GM12878 (cell line): ENCODE measurements around the gene SPRN. TPM values are rescaled to one million over a fixed set of nuclear protein-coding genes. Genes with fewer than 3 reads are reported as not detected.

Experiments used
- ATAC-seq: fragments of 200-7000 bp; cut with Tn5 transposase; 3 replicates; pipeline ENCODE4 v1.9.1; 2020; ENCODE audit warnings: mild to moderate bottlenecking, moderate library complexity
- BruUV-seq: library from RNA; stranded (reverse); fragments of 400-500 nt; replicated peaks from 2 replicates; lab custom pipeline; 2021; lab: Mats Ljungman, UMichigan
- CTCF ChIA-PET: fragments of 300-600 bp; sonication (Branson Sonifier 250); formaldehyde crosslinking; extraction: SDS; loops from one replicate; lab custom pipeline; 2021; ENCODE audit warnings: inconsistent platforms; lab: Yijun Ruan, JAX
- POLR2A ChIA-PET: fragments of 350-600 bp; formaldehyde crosslinking; extraction: SDS; loops from one replicate; lab custom pipeline; 2021; ENCODE audit warnings: inconsistent platforms; lab: Charles Lee
- RAD21 ChIA-PET: fragments of 300-600 bp; sonication (Branson Sonifier 250); formaldehyde crosslinking; loops from one replicate; lab custom pipeline; 2023; ENCODE audit warnings: antibody characterized with exemption; ENCODE audit not compliant: unreplicated experiment; lab: Charles Lee
- SMC1A ChIA-PET: fragments of 300-600 bp; sonication (Branson Sonifier 250); formaldehyde crosslinking; loops from one replicate; lab custom pipeline; 2023; ENCODE audit not compliant: unreplicated experiment, uncharacterized antibody; lab: Charles Lee
- DNase-seq: peaks from one replicate; pipeline ENCODE4 v3.0.0-alpha.2; 2011; ENCODE audit warnings: low read depth, low spot score
- FAIRE-seq: peaks from 3 replicates; lab custom pipeline; 2011; peaks lifted over from hg19 to GRCh38; lab: Jason Lieb, UNC
- H2AFZ ChIP-seq: 2 replicates; pipeline ENCODE4 v1.6.0; 2011; ENCODE audit warnings: low read depth, low read length, control low read depth; ENCODE audit not compliant: control insufficient read depth
- H3K27ac ChIP-seq: 2 replicates; pipeline ENCODE4 v1.5.1; 2011; ENCODE audit warnings: control low read depth; ENCODE audit not compliant: control insufficient read depth, insufficient read depth
- H3K27me3 ChIP-seq, 2 experiments: replicated peaks in 1 of 2; 2 replicates each; pipeline versions ENCODE4 v1.6.0 to v1.6.1; 2011; ENCODE audit warnings: low read length in 1 of 2; ENCODE audit not compliant: control insufficient read depth in 2 of 2, insufficient read depth in 2 of 2
- H3K36me3 ChIP-seq, 2 experiments: 2 replicates each; pipeline ENCODE4 v1.5.1; 2011; ENCODE audit warnings: low read length in 1 of 2; ENCODE audit not compliant: control insufficient read depth in 2 of 2, insufficient read depth in 2 of 2
- H3K4me1 ChIP-seq: 2 replicates; pipeline ENCODE4 v1.6.1; 2011; ENCODE audit warnings: mild to moderate bottlenecking, low read length, moderate library complexity, mixed read lengths; ENCODE audit not compliant: control insufficient read depth, insufficient read depth
- H3K4me2 ChIP-seq: 2 replicates; pipeline ENCODE4 v1.6.0; 2011; ENCODE audit warnings: control low read depth; ENCODE audit not compliant: control insufficient read depth, insufficient read depth
- H3K4me3 ChIP-seq: fragments of 200-600 bp; sonication (generic); 2 replicates; pipeline ENCODE4 v1.5.1; 2016
- H3K79me2 ChIP-seq: 2 replicates; pipeline ENCODE4 v1.6.0; 2011; ENCODE audit warnings: low read length; ENCODE audit not compliant: control insufficient read depth, insufficient read depth
- H3K9ac ChIP-seq: 2 replicates; pipeline ENCODE4 v1.8.0; 2011; ENCODE audit warnings: low read length, control low read depth, mixed read lengths; ENCODE audit not compliant: control insufficient read depth, insufficient read depth
- H3K9me3 ChIP-seq: replicated peaks from 3 replicates; pipeline ENCODE4 v1.5.1; 2011; ENCODE audit warnings: mild to moderate bottlenecking, low read length; ENCODE audit not compliant: control insufficient read depth, insufficient read depth
- H4K20me1 ChIP-seq: 2 replicates; pipeline ENCODE4 v1.6.0; 2011; ENCODE audit not compliant: control insufficient read depth, insufficient read depth
- ASH2L ChIP-seq: fragments of 300-600, 200-600 bp; sonication (generic); IDR thresholded peaks from 2 replicates; pipeline ENCODE4 v1.6.1; 2017; ENCODE audit warnings: low read depth, mild to moderate bottlenecking, borderline replicate concordance
- BHLHE40 ChIP-seq, 2 experiments: fragments of 450-650 bp in 1 of 2; IDR thresholded peaks; 2 replicates each; pipeline ENCODE4 v1.6.1; 2011 to 2017; ENCODE audit warnings: low read depth in 2 of 2, borderline replicate concordance in 1 of 2, improper control_type of control experiment in 1 of 2, low read length in 1 of 2, mild to moderate bottlenecking in 1 of 2
- ESRRA ChIP-seq: IDR thresholded peaks from 2 replicates; pipeline ENCODE4 v1.6.1; 2012; ENCODE audit warnings: mild to moderate bottlenecking, low read length, improper control_type of control experiment
- HSF1 ChIP-seq: fragments of 150-350 bp; IDR thresholded peaks from 2 replicates; pipeline ENCODE4 v1.6.1; 2014; ENCODE audit warnings: mild to moderate bottlenecking, low read depth, low read length
- IKZF2 ChIP-seq, 2 experiments: fragments of 450-650 bp; IDR thresholded peaks; 2 replicates each; pipeline ENCODE4 v1.6.1; 2017; ENCODE audit warnings: mild to moderate bottlenecking in 2 of 2, moderate library complexity in 2 of 2
- NFXL1 ChIP-seq: fragments of 450-650 bp; IDR thresholded peaks from 2 replicates; pipeline ENCODE4 v1.6.1; 2017; ENCODE audit warnings: antibody characterized with exemption, mild to moderate bottlenecking, borderline replicate concordance
- NRF1 ChIP-seq: conservative IDR thresholded peaks from 2 replicates; pipeline ENCODE4 v1.6.1; 2011; ENCODE audit warnings: mild to moderate bottlenecking, low read depth, low read length, improper control_type of control experiment
- PML ChIP-seq: IDR thresholded peaks from 2 replicates; pipeline ENCODE4 v1.6.1; 2012; ENCODE audit warnings: low read length, inconsistent platforms
- TCF12 ChIP-seq: IDR thresholded peaks from 2 replicates; pipeline ENCODE4 v1.6.1; 2011; ENCODE audit warnings: low read depth, mild to moderate bottlenecking, low read length
- ZBED1 ChIP-seq: IDR thresholded peaks from 2 replicates; pipeline ENCODE4 v1.6.1; 2016; ENCODE audit warnings: borderline replicate concordance
- ZBTB4 ChIP-seq: fragments of 450-650 bp; formaldehyde crosslinking; IDR thresholded peaks from 2 replicates; pipeline ENCODE4 v1.4.0; 2022; ENCODE audit warnings: mild to moderate bottlenecking, moderate library complexity
- ZNF217 ChIP-seq: fragments of 450-650 bp; IDR thresholded peaks from 2 replicates; pipeline ENCODE4 v1.6.1; 2017; ENCODE audit warnings: antibody characterized with exemption, mild to moderate bottlenecking
- WGBS: methylation state at CpG from one replicate; pipeline ENCODE4 v1.1.6; 2016; ENCODE audit warnings: low lambda C conversion rate; ENCODE audit not compliant: insufficient replicate concordance, insufficient coverage; ENCODE audit errors: missing lambda C conversion rate; 5-methylcytosine and 5-hydroxymethylcytosine counted together
- in situ Hi-C: fragments of 300-500 bp; cut with MboI; formaldehyde crosslinking; loops from 9 replicates; pipeline ENCODE4 v1.14.3; 2018; ENCODE audit warnings: mixed read lengths
- intact Hi-C: fragments of 100-400 bp; cut with micrococcal nuclease; formaldehyde crosslinking; loops from one replicate; pipeline ENCODE4 v1.14.2; 2022; ENCODE audit not compliant: unreplicated experiment
- polyA plus RNA-seq, 11 experiments: library from polyadenylated mRNA; depleted of rRNA in 4 of 11; unstranded in 6 of 11; stranded (reverse) in 5 of 11; fragments of >200 nt; fragmentation: Nextera tagmentation in 4 of 11; fragmentation: Illumina TruSeq in 1 of 11; extraction: Ambion mirVana in 4 of 11; extraction: Trizol in 1 of 11; gene quantifications; 1 replicate in 1 of 11; 2 replicates in 10 of 11; pipeline versions ENCODE4 v1.2.1 to v1.2.3, GENCODE V29; 2011 to 2016; ENCODE audit warnings: inconsistent platforms in 2 of 11, missing spikeins in 2 of 11, low read depth in 1 of 11
- total RNA-seq, 4 experiments: library from RNA; depleted of rRNA in 3 of 4; stranded (reverse); fragments of >200 nt in 3 of 4; fragmentation: Illumina TruSeq in 1 of 4; extraction: Trizol in 1 of 4; gene quantifications; 2 replicates each; pipeline versions ENCODE4 v1.2.1 to v1.2.3, GENCODE V29; 2013 to 2021
- TF ChIP-seq, protein P1 (sequence below): IDR thresholded peaks from 2 replicates; pipeline ENCODE4 v1.6.1; 2012; ENCODE audit warnings: low read depth, low read length, improper control_type of control experiment
- TF ChIP-seq, protein P2 (sequence below): fragments of 450-650 bp; IDR thresholded peaks from 2 replicates; pipeline ENCODE4 v1.6.1; 2017; ENCODE audit warnings: mild to moderate bottlenecking, moderate library complexity

The SPRN gene
- total and polyA plus RNA-seq, 10 of the 15 experiments (the other 5 are each of a cell fraction or from before 2014, with no cell fraction given) = 0.03 to 0.96 (median 0.46) TPM; not detected in 6

- no peaks in the 10 kb centered on the region for H3K27me3 ChIP-seq
- no peaks in the 10 kb centered on the region for H3K36me3 ChIP-seq
- no peak overlapping the region for H3K27ac ChIP-seq
- H3K4me1 ChIP-seq = no peaks in the 10 kb centered on the region
- H3K9me3 ChIP-seq = no peaks in the 10 kb centered on the region; the same call in 2 of the 3 replicates
- DNase-seq = no peak
- FAIRE-seq = no peak
- SMC1A ChIA-PET = no interaction called here
- POLR2A ChIA-PET = no interaction called here
- in situ Hi-C loops (no loop called here), intact Hi-C loops (no loop called here)
- no peak for ATAC-seq
- WGBS = 53% methylated on average over 34 of the region's 46 CpGs
- no peaks in the 10 kb centered on the region for H3K79me2 ChIP-seq
- CTCF ChIA-PET = no interaction called here
- H2AFZ ChIP-seq = no peak overlapping the region
- no peaks in the 10 kb centered on the region for H4K20me1 ChIP-seq
- RAD21 ChIA-PET = no interaction called here
- BruUV-seq = no TSS peak
- H3K4me2 ChIP-seq = no peak overlapping the region
- no peak overlapping the region for H3K4me3 ChIP-seq
- no peak overlapping the region for H3K9ac ChIP-seq
- no peak for TF ChIP-seq PML
- no peak for TF ChIP-seq NRF1
- TF ChIP-seq NFXL1 = no peak
- TF ChIP-seq ZNF217 = no peak
- TF ChIP-seq ZBTB4 (CRISPR knock-in tag) = no peak
- TF ChIP-seq IKZF2 (IDR thresholded peaks at IDR 0.05) = no peak
- no peak for TF ChIP-seq ZBED1
- no peak for TF ChIP-seq ASH2L
- no peak for TF ChIP-seq HSF1
- TF ChIP-seq, protein P1, sequence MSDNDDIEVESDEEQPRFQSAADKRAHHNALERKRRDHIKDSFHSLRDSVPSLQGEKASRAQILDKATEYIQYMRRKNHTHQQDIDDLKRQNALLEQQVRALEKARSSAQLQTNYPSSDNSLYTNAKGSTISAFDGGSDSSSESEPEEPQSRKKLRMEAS = no peak
- no peak for TF ChIP-seq TCF12
- TF ChIP-seq, protein P2, sequence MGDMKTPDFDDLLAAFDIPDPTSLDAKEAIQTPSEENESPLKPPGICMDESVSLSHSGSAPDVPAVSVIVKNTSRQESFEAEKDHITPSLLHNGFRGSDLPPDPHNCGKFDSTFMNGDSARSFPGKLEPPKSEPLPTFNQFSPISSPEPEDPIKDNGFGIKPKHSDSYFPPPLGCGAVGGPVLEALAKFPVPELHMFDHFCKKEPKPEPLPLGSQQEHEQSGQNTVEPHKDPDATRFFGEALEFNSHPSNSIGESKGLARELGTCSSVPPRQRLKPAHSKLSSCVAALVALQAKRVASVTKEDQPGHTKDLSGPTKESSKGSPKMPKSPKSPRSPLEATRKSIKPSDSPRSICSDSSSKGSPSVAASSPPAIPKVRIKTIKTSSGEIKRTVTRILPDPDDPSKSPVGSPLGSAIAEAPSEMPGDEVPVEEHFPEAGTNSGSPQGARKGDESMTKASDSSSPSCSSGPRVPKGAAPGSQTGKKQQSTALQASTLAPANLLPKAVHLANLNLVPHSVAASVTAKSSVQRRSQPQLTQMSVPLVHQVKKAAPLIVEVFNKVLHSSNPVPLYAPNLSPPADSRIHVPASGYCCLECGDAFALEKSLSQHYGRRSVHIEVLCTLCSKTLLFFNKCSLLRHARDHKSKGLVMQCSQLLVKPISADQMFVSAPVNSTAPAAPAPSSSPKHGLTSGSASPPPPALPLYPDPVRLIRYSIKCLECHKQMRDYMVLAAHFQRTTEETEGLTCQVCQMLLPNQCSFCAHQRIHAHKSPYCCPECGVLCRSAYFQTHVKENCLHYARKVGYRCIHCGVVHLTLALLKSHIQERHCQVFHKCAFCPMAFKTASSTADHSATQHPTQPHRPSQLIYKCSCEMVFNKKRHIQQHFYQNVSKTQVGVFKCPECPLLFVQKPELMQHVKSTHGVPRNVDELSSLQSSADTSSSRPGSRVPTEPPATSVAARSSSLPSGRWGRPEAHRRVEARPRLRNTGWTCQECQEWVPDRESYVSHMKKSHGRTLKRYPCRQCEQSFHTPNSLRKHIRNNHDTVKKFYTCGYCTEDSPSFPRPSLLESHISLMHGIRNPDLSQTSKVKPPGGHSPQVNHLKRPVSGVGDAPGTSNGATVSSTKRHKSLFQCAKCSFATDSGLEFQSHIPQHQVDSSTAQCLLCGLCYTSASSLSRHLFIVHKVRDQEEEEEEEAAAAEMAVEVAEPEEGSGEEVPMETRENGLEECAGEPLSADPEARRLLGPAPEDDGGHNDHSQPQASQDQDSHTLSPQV = no peak
- no peak for TF ChIP-seq BHLHE40 (IDR thresholded peaks at IDR 0.05; ENCODE audit: borderline replicate concordance in 1 of 2, low read depth in 2 of 2, low read length in 1 of 2)
- TF ChIP-seq ESRRA = no peak
These were observed 31.9 kb upstream of the SPRN start for GRCh38 chr10:133456041-133456951.
